H9 (cell line): ENCODE results near the gene AHNAK2. TPM values are rescaled to one million over a fixed set of nuclear protein-coding genes. Genes with fewer than 3 reads are reported as not detected.

Experiments
- DNase-seq: peaks from one replicate; pipeline ENCODE4 v3.0.0-alpha.2; 2017
- H2AFZ ChIP-seq: one replicate; pipeline ENCODE4 v1.6.1; 2013; ENCODE audit warnings: mild to moderate bottlenecking, low read length, control low read depth, moderate library complexity
- H2AK5ac ChIP-seq: 2 replicates; pipeline ENCODE4 v1.6.1; 2013; ENCODE audit warnings: low read length, control low read depth, mixed read lengths; ENCODE audit not compliant: insufficient read length
- H2BK120ac ChIP-seq: one replicate; pipeline ENCODE4 v1.6.1; 2013; ENCODE audit warnings: low read depth, mild to moderate bottlenecking, low read length, control low read depth, inconsistent platforms; ENCODE audit not compliant: poor library complexity, severe bottlenecking
- H2BK12ac ChIP-seq: 2 replicates; pipeline ENCODE4 v1.6.1; 2013; ENCODE audit warnings: low read length, control low read depth, mixed read lengths, low read depth; ENCODE audit not compliant: insufficient read length
- H2BK15ac ChIP-seq: 2 replicates; pipeline ENCODE4 v1.6.1; 2013; ENCODE audit warnings: low read depth, low read length, control low read depth
- H2BK20ac ChIP-seq: one replicate; pipeline ENCODE4 v1.6.1; 2013; ENCODE audit warnings: low read depth, mild to moderate bottlenecking, low read length, control low read depth, inconsistent platforms; ENCODE audit not compliant: poor library complexity, severe bottlenecking
- H2BK5ac ChIP-seq: 2 replicates; pipeline ENCODE4 v1.6.1; 2013; ENCODE audit warnings: low read length, control low read depth, mixed read lengths; ENCODE audit not compliant: insufficient read length
- H3K14ac ChIP-seq: 2 replicates; pipeline ENCODE4 v1.6.1; 2013; ENCODE audit warnings: low read length, control low read depth; ENCODE audit not compliant: insufficient read depth
- H3K18ac ChIP-seq: 2 replicates; pipeline ENCODE4 v1.6.1; 2013; ENCODE audit warnings: low read depth, mild to moderate bottlenecking, mixed read lengths, low read length, control low read depth; ENCODE audit not compliant: insufficient read length
- H3K23ac ChIP-seq: 2 replicates; pipeline ENCODE4 v1.6.1; 2013; ENCODE audit warnings: low read length, control low read depth, mixed read lengths, low read depth; ENCODE audit not compliant: insufficient read length
- H3K23me2 ChIP-seq: 2 replicates; pipeline ENCODE4 v1.6.1; 2013; ENCODE audit warnings: low read depth, mild to moderate bottlenecking, mixed read lengths, low read length, control low read depth; ENCODE audit not compliant: insufficient read length, poor library complexity, severe bottlenecking
- H3K27ac ChIP-seq: 2 replicates; pipeline ENCODE4 v1.5.1; 2013; ENCODE audit warnings: low read length, control low read depth, mixed read lengths, low read depth; ENCODE audit not compliant: insufficient read length
- H3K27me3 ChIP-seq: 2 replicates; pipeline ENCODE4 v1.6.1; 2013; ENCODE audit warnings: low read length, control low read depth, inconsistent platforms; ENCODE audit not compliant: insufficient read depth
- H3K4ac ChIP-seq: 2 replicates; pipeline ENCODE4 v1.6.1; 2013; ENCODE audit warnings: low read depth, mild to moderate bottlenecking, control low read depth, inconsistent platforms, low read length, moderate library complexity
- H3K4me1 ChIP-seq: 2 replicates; pipeline ENCODE4 v1.6.1; 2013; ENCODE audit warnings: low read length, control low read depth, inconsistent platforms; ENCODE audit not compliant: insufficient read depth
- H3K4me2 ChIP-seq: 2 replicates; pipeline ENCODE4 v1.6.1; 2013; ENCODE audit warnings: low read length, control low read depth, mixed read lengths; ENCODE audit not compliant: insufficient read length, insufficient read depth
- H3K56ac ChIP-seq: 2 replicates; pipeline ENCODE4 v1.6.1; 2013; ENCODE audit warnings: low read depth, mild to moderate bottlenecking, mixed read lengths, low read length, control low read depth; ENCODE audit not compliant: insufficient read length
- H3K79me1 ChIP-seq: 2 replicates; pipeline ENCODE4 v1.6.1; 2013; ENCODE audit warnings: low read depth, mild to moderate bottlenecking, moderate library complexity, low read length, control low read depth, inconsistent platforms; ENCODE audit not compliant: insufficient read depth, poor library complexity, severe bottlenecking
- H3K79me2 ChIP-seq: 2 replicates; pipeline ENCODE4 v1.6.1; 2013; ENCODE audit warnings: low read length, control low read depth, inconsistent platforms; ENCODE audit not compliant: insufficient read depth
- H3K9ac ChIP-seq: 2 replicates; pipeline ENCODE4 v1.6.1; 2013; ENCODE audit warnings: low read length, control low read depth, mixed read lengths; ENCODE audit not compliant: insufficient read length; ENCODE audit errors: extremely low read depth
- H3K9me3 ChIP-seq: one replicate; pipeline ENCODE4 v1.6.1; 2013; ENCODE audit warnings: low read depth, low read length, inconsistent platforms; ENCODE audit not compliant: control insufficient read depth
- H3T11ph ChIP-seq: one replicate; pipeline ENCODE4 v1.6.1; 2013; ENCODE audit warnings: mild to moderate bottlenecking, low read length, control low read depth, inconsistent platforms
- H4K20me1 ChIP-seq: one replicate; pipeline ENCODE4 v1.6.1; 2013; ENCODE audit not compliant: control insufficient read depth, insufficient read length, insufficient read depth
- H4K5ac ChIP-seq: 2 replicates; pipeline ENCODE4 v1.6.1; 2013; ENCODE audit warnings: low read depth, mild to moderate bottlenecking, mixed read lengths, low read length, control low read depth; ENCODE audit not compliant: insufficient read length
- H4K8ac ChIP-seq: replicated peaks from 2 replicates; pipeline ENCODE4 v1.6.1; 2013; ENCODE audit warnings: low read length, control low read depth, mixed read lengths, low read depth; ENCODE audit not compliant: insufficient read length
- H4K91ac ChIP-seq: 2 replicates; pipeline ENCODE4 v1.6.1; 2013; ENCODE audit warnings: low read depth, mild to moderate bottlenecking, moderate library complexity, mixed read lengths, low read length, control low read depth; ENCODE audit not compliant: insufficient read length
- H3K27ac Mint-ChIP-seq, 3 experiments: 2 replicates in 2 of 3; 3 replicates in 1 of 3; pipeline ENCODE4 v1.8.0; 2020 to 2021; ENCODE audit warnings: mixed read lengths in 3 of 3, mild to moderate bottlenecking in 1 of 3, moderate library complexity in 1 of 3
- H3K27me3 Mint-ChIP-seq: 2 replicates; pipeline ENCODE4 v1.8.0; 2021; ENCODE audit warnings: low read depth, mild to moderate bottlenecking, moderate library complexity, mixed read lengths
- H3K36me3 Mint-ChIP-seq, 3 experiments: 2 replicates in 2 of 3; 3 replicates in 1 of 3; pipeline ENCODE4 v1.8.0; 2020 to 2021; ENCODE audit warnings: low read depth in 3 of 3, mixed read lengths in 3 of 3; ENCODE audit not compliant: insufficient read depth in 1 of 3
- H3K4me1 Mint-ChIP-seq, 2 experiments: 2 replicates each; pipeline ENCODE4 v1.8.0; 2020; ENCODE audit warnings: mixed read lengths in 2 of 2
- H3K4me3 Mint-ChIP-seq, 2 experiments: 2 replicates in 1 of 2; 3 replicates in 1 of 2; pipeline ENCODE4 v1.8.0; 2020 to 2021; ENCODE audit warnings: mild to moderate bottlenecking in 2 of 2, mixed read lengths in 2 of 2, moderate library complexity in 1 of 2
- H3K9me3 Mint-ChIP-seq, 2 experiments: 2 replicates in 1 of 2; 3 replicates in 1 of 2; pipeline ENCODE4 v1.8.0; 2020; ENCODE audit warnings: mild to moderate bottlenecking in 2 of 2, mixed read lengths in 2 of 2, moderate library complexity in 1 of 2
- whole genome bisulfite sequencing: extraction: QIAGEN DNeasy Blood & Tissue Kit; methylation state at CpG from one replicate; pipeline ENCODE4 v1.1.7; 2013; ENCODE audit warnings: missing lambda C conversion rate, low lambda C conversion rate, mixed read lengths; ENCODE audit not compliant: insufficient read length; ENCODE audit errors: extremely low coverage; 5-methylcytosine and 5-hydroxymethylcytosine counted together
- total RNA-seq: library from RNA; stranded (reverse); gene quantifications from 2 replicates; pipeline ENCODE4 v1.2.1, GENCODE V29; 2021
- TF ChIP-seq, protein P1 (sequence below): fragments of 200-600 bp; sonication (generic); conservative IDR thresholded peaks from 3 replicates; pipeline ENCODE4 v1.8.0; 2021; ENCODE audit warnings: antibody characterized with exemption, mild to moderate bottlenecking

The AHNAK2 gene
- total RNA-seq, 1 experiment from 2014 or later = 2.8 TPM

DNA sequence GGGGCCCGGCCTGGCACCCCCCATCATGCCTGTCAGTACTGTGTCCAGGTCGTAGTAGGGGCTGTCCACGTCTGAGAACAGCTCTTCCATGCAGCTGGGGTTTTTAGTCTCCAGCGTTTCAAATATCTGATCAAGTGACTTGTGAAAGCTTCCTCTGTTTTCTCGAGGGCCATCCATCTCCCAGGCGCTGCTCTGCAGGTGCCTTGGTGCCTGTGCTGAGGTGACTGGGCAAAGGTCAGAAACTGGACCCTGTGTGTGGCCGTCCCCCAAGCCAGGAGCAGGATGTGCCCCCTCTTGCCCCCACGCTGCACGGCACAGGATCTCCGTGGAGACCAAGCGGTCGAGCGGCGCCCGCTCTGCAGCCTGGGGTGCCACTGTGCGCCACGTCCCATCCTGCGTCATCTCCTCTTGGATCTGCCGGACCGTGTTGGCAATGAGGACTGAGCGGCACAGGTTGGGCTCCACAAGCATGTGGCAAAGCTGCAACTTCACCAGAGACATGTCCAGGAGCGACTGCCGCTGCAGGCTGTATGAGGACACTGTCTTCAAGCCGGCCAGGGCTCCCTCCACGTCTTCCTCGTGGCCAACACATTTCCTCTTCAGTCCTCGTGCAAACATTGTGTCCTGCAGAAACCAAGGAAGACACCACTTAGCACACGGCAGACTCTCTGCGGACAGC is 33.3 kb upstream of the AHNAK2 start:
- H3K4me1 Mint-ChIP-seq = peaks cover 29 to 40% of the 10 kb centered on the region in 2 experiments
- no peaks in the 10 kb centered on the region for H3K9me3 Mint-ChIP-seq

More for the DNA sequence above, 33.3 kb upstream of the AHNAK2 start:
- no peak overlapping the region for H2AK5ac ChIP-seq
- no peak overlapping the region; a peak in 1 of 7 replicates for H3K27ac Mint-ChIP-seq
- H4K8ac ChIP-seq = no peak overlapping the region
- no CpG with 5 or more reads among the region's 29 CpGs for WGBS
- TF ChIP-seq, protein P1, sequence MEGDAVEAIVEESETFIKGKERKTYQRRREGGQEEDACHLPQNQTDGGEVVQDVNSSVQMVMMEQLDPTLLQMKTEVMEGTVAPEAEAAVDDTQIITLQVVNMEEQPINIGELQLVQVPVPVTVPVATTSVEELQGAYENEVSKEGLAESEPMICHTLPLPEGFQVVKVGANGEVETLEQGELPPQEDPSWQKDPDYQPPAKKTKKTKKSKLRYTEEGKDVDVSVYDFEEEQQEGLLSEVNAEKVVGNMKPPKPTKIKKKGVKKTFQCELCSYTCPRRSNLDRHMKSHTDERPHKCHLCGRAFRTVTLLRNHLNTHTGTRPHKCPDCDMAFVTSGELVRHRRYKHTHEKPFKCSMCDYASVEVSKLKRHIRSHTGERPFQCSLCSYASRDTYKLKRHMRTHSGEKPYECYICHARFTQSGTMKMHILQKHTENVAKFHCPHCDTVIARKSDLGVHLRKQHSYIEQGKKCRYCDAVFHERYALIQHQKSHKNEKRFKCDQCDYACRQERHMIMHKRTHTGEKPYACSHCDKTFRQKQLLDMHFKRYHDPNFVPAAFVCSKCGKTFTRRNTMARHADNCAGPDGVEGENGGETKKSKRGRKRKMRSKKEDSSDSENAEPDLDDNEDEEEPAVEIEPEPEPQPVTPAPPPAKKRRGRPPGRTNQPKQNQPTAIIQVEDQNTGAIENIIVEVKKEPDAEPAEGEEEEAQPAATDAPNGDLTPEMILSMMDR = no peak
- no peak for DNase-seq
- H2BK5ac ChIP-seq = no peak overlapping the region
- H4K5ac ChIP-seq = no peak overlapping the region
- H3K23ac ChIP-seq = no peak overlapping the region
- peaks cover 41% of the 10 kb centered on the region for H3K79me2 ChIP-seq
- no peak overlapping the region for H2BK120ac ChIP-seq
- H3K79me1 ChIP-seq = peaks cover 22% of the 10 kb centered on the region
- H3K27me3 Mint-ChIP-seq = no peaks in the 10 kb centered on the region
- no peaks in the 10 kb centered on the region for H3K9me3 ChIP-seq
- no peak overlapping the region for H3K56ac ChIP-seq
- no peak overlapping the region for H2BK20ac ChIP-seq
- no peak overlapping the region for H3K27ac ChIP-seq
- no peaks in the 10 kb centered on the region for H3K27me3 ChIP-seq
- H3K4me2 ChIP-seq = no peak overlapping the region
- H4K91ac ChIP-seq = no peak overlapping the region
- H3K4me1 ChIP-seq = no peaks in the 10 kb centered on the region; the same call in 1 of the 2 replicates
- H3K4me3 Mint-ChIP-seq = no peak overlapping the region
- H3K23me2 ChIP-seq = no peaks in the 10 kb centered on the region
- peaks cover 20 to 59% (median 58%) of the 10 kb centered on the region in 3 experiments; a peak in 6 of 7 replicates for H3K36me3 Mint-ChIP-seq
- no peak overlapping the region for H2BK12ac ChIP-seq
- H2BK15ac ChIP-seq = no peak overlapping the region
- H2AFZ ChIP-seq = no peak overlapping the region
- H4K20me1 ChIP-seq = peaks cover 1% of the 10 kb centered on the region
- H3K14ac ChIP-seq = no peak overlapping the region; the same call in 1 of the 2 replicates
- H3K4ac ChIP-seq = no peak overlapping the region
- no peak overlapping the region for H3K18ac ChIP-seq
- no peak overlapping the region for H3K9ac ChIP-seq
- H3T11ph ChIP-seq = no peak overlapping the region
